SK-N-SH (cell line): Measurements from ENCODE around the gene TRAF1. TPM values are rescaled to one million over a fixed set of nuclear protein-coding genes. Genes with fewer than 3 reads are reported as not detected.
A peak's percentile ranks its signal among the peaks of the same experiment; 100 is the strongest.

ENCODE experiments used
- CTCF ChIA-PET: fragments of 300-600, 350-600 bp; formaldehyde crosslinking; extraction: SDS; loops from one replicate; lab custom pipeline; 2021; lab: Yijun Ruan, JAX
- POLR2A ChIA-PET: fragments of 350-600 bp; sonication (Branson Sonifier 250); formaldehyde crosslinking; extraction: SDS; loops from one replicate; lab custom pipeline; 2020; ENCODE audit warnings: antibody characterized with exemption, inconsistent platforms; lab: Yijun Ruan, JAX
- DNase-seq: peaks from one replicate; pipeline ENCODE4 v3.0.0; 2012
- H2AFZ ChIP-seq: fragments of 200-600 bp; sonication (generic); 2 replicates; pipeline ENCODE4 v1.8.1; 2016; ENCODE audit warnings: antibody characterized with exemption, mild to moderate bottlenecking, low read depth
- H3F3A ChIP-seq: fragments of 200-600 bp; sonication (generic); replicated peaks from 2 replicates; pipeline ENCODE3; 2016; ENCODE audit warnings: antibody characterized with exemption, mild to moderate bottlenecking; ENCODE audit not compliant: insufficient read depth
- H3K27ac ChIP-seq, 2 experiments: fragments of 200-500 bp in 1 of 2; fragments of 200-600 bp in 1 of 2; sonication (Bioruptor generic) in 1 of 2; sonication (generic), shearing (Covaris generic) in 1 of 2; 2 replicates each; pipeline versions ENCODE4 v1.5.1 to v1.6.1; 2014 to 2016; ENCODE audit warnings: low read depth in 2 of 2, inconsistent platforms in 1 of 2, low read length in 1 of 2, mild to moderate bottlenecking in 1 of 2, mixed read lengths in 1 of 2
- H3K27me3 ChIP-seq: fragments of 200-600 bp; sonication (generic), shearing (Covaris generic); 2 replicates; pipeline ENCODE4 v1.6.1; 2016; ENCODE audit warnings: mixed run types; ENCODE audit not compliant: insufficient read depth
- H3K36me3 ChIP-seq, 2 experiments: fragments of 200-500 bp in 1 of 2; fragments of 200-600 bp in 1 of 2; sonication (Bioruptor generic) in 1 of 2; sonication (generic) in 1 of 2; replicated peaks in 1 of 2; 2 replicates each; pipeline versions ENCODE3 to v1.5.1; 2014 to 2016; ENCODE audit warnings: low read length in 1 of 2, mild to moderate bottlenecking in 1 of 2; ENCODE audit not compliant: insufficient read depth in 2 of 2, control insufficient read depth in 1 of 2
- H3K4me1 ChIP-seq, 2 experiments: fragments of 200-500 bp in 1 of 2; fragments of 200-600 bp in 1 of 2; sonication (Bioruptor generic) in 1 of 2; sonication (generic), shearing (Covaris generic) in 1 of 2; 2 replicates each; pipeline versions ENCODE4 v1.5.1 to v1.6.1; 2014 to 2016; ENCODE audit warnings: low read depth in 1 of 2, low read length in 1 of 2, mixed run types in 1 of 2; ENCODE audit not compliant: insufficient read depth in 2 of 2, control insufficient read depth in 1 of 2
- H3K4me2 ChIP-seq: fragments of 200-600 bp; sonication (generic), shearing (Covaris generic); 2 replicates; pipeline ENCODE4 v1.6.1; 2017; ENCODE audit warnings: mixed run types
- H3K4me3 ChIP-seq, 2 experiments: fragments of 200-500 bp in 1 of 2; fragments of 200-600 bp in 1 of 2; sonication (Bioruptor generic) in 1 of 2; sonication (generic), shearing (Covaris generic) in 1 of 2; 2 replicates each; pipeline versions ENCODE4 v1.5.1 to v1.8.1; 2014 to 2016; ENCODE audit warnings: low read depth in 2 of 2, inconsistent platforms in 1 of 2, low read length in 1 of 2, mild to moderate bottlenecking in 1 of 2, mixed read lengths in 1 of 2, moderate library complexity in 1 of 2
- H3K79me2 ChIP-seq: fragments of 200-600 bp; sonication (generic); 2 replicates; pipeline ENCODE4 v1.8.1; 2017; ENCODE audit warnings: mild to moderate bottlenecking; ENCODE audit not compliant: insufficient read depth
- H3K9ac ChIP-seq: fragments of 200-600 bp; sonication (generic); 2 replicates; pipeline ENCODE4 v1.6.1; 2017; ENCODE audit warnings: mixed run types
- H3K9me2 ChIP-seq: fragments of 200-600 bp; sonication (generic); 2 replicates; pipeline ENCODE4 v1.6.1; 2017; ENCODE audit warnings: mixed run types
- H3K9me3 ChIP-seq: fragments of 200-600 bp; sonication (generic); 2 replicates; pipeline ENCODE4 v1.6.1; 2017; ENCODE audit warnings: mixed run types, mild to moderate bottlenecking, moderate library complexity
- H4K20me1 ChIP-seq: fragments of 200-600 bp; sonication (generic); 2 replicates; pipeline ENCODE4 v1.6.1; 2017; ENCODE audit warnings: mild to moderate bottlenecking, mixed run types; ENCODE audit not compliant: insufficient read depth
- CTCF ChIP-seq: fragments of 200-600 bp; sonication (generic); IDR thresholded peaks from 2 replicates; pipeline ENCODE4 v1.6.1; 2017; ENCODE audit warnings: antibody characterized with exemption, mild to moderate bottlenecking, moderate library complexity
- ELF1 ChIP-seq: IDR thresholded peaks from 2 replicates; pipeline ENCODE4 v1.4.0; 2012
- EZH2phosphoT487 ChIP-seq: fragments of 200-600 bp; sonication (generic); IDR thresholded peaks from 2 replicates; pipeline ENCODE4 v1.6.1; 2017; ENCODE audit warnings: low read depth, mixed run types, mild to moderate bottlenecking, antibody characterized with exemption, moderate library complexity, borderline replicate concordance
- FOSL2 ChIP-seq: IDR thresholded peaks from 2 replicates; pipeline ENCODE4 v1.4.0; 2012; ENCODE audit warnings: low read depth, mild to moderate bottlenecking, moderate library complexity, borderline replicate concordance
- FOXM1 ChIP-seq: IDR thresholded peaks from 2 replicates; pipeline ENCODE4 v1.4.0; 2012; ENCODE audit warnings: low read depth, mild to moderate bottlenecking
- GABPA ChIP-seq: IDR thresholded peaks from 2 replicates; pipeline ENCODE4 v1.4.0; 2012; ENCODE audit warnings: low read depth, mild to moderate bottlenecking
- GATA2 ChIP-seq: sonication (generic); formaldehyde crosslinking; IDR thresholded peaks from 2 replicates; pipeline ENCODE4 v1.5.0; 2020; ENCODE audit warnings: mild to moderate bottlenecking, missing genetic modification reagents
- IRF3 ChIP-seq: fragments of 150-350 bp; IDR thresholded peaks from 2 replicates; pipeline ENCODE4 v1.6.1; 2016; ENCODE audit warnings: mild to moderate bottlenecking, low read depth, low read length
- JUND ChIP-seq: IDR thresholded peaks from 2 replicates; pipeline ENCODE4 v1.4.0; 2012
- MAX ChIP-seq: IDR thresholded peaks from 2 replicates; pipeline ENCODE4 v1.4.0; 2012; ENCODE audit warnings: low read depth
- NRF1 ChIP-seq: IDR thresholded peaks from 2 replicates; pipeline ENCODE4 v1.6.1; 2012; ENCODE audit warnings: low read depth, mild to moderate bottlenecking, low read length
- RAD21 ChIP-seq: IDR thresholded peaks from 2 replicates; pipeline ENCODE4 v1.6.1; 2012; ENCODE audit warnings: mild to moderate bottlenecking, low read length
- RCOR1 ChIP-seq: fragments of 150-350 bp; IDR thresholded peaks from 2 replicates; pipeline ENCODE4 v1.6.1; 2017; ENCODE audit warnings: antibody characterized with exemption, low read length
- REST ChIP-seq: IDR thresholded peaks from 2 replicates; pipeline ENCODE4 v1.6.1; 2012; ENCODE audit warnings: mild to moderate bottlenecking, low read depth, low read length, moderate library complexity
- RFX5 ChIP-seq: IDR thresholded peaks from 2 replicates; pipeline ENCODE4 v1.6.1; 2012; ENCODE audit warnings: mild to moderate bottlenecking, improper control_type of control experiment, low read length
- SIN3A ChIP-seq: IDR thresholded peaks from 2 replicates; pipeline ENCODE4 v1.6.1; 2012; ENCODE audit warnings: low read depth, mild to moderate bottlenecking, low read length, moderate library complexity, borderline replicate concordance
- SMC3 ChIP-seq: IDR thresholded peaks from 2 replicates; pipeline ENCODE4 v1.6.1; 2012; ENCODE audit warnings: low read depth, low read length, improper control_type of control experiment
- TCF12 ChIP-seq: IDR thresholded peaks from 2 replicates; pipeline ENCODE4 v1.4.0; 2012
- YY1 ChIP-seq: IDR thresholded peaks from 2 replicates; pipeline ENCODE4 v1.4.0; 2012; ENCODE audit warnings: low read depth, mild to moderate bottlenecking
- WGBS: methylation state at CpG from one replicate; pipeline ENCODE4 v1.1.6; 2017; ENCODE audit warnings: low lambda C conversion rate; 5-methylcytosine and 5-hydroxymethylcytosine counted together
- polyA plus RNA-seq, 3 experiments: library from polyadenylated mRNA; depleted of rRNA; stranded (reverse); fragments of >200 nt; gene quantifications; 2 replicates each; pipeline ENCODE4 v1.2.3, GENCODE V29; 2012

Gene TRAF1
- polyA plus RNA-seq (2012; rRNA removed), result 1.2 and 1.5 TPM in 2 replicates
- polyA plus RNA-seq (2012; cell fraction: cytosol; rRNA removed), result 0.54 and 0.84 TPM in 2 replicates
- 3.0 and 3.6 TPM in 2 replicates for polyA plus RNA-seq (2012; cell fraction: nucleus; rRNA removed)

GRCh38 chr9:120926397-120926928 lies at the start of gene TRAF1:
Gene TRAF1 (minus strand): TSS chr9:120926796. CDS start chr9:120926075, 721 bp downstream.
- H3K4me2 ChIP-seq, result peak within 1 kb of the TSS; percentile 62
- TF ChIP-seq GATA2 (CRISPR knock-in tag) (no peak), FOXM1 (no peak), GABPA (no peak), ELF1 (no peak), FOSL2 (no peak), EZH2phosphoT487 (no peak), CTCF (no peak), REST (no peak), IRF3 (no peak), YY1 (no peak), SIN3A (no peak), NRF1 (no peak), JUND (no peak), RAD21 (no peak), RCOR1 (no peak), MAX (no peak), RFX5 (no peak), SMC3 (no peak), TCF12 (no peak)
- TF ChIP-seq, all 33 proteins: peak for 0
- no peak for DNase-seq
- no peaks in the 10 kb centered on the region for H3K79me2 ChIP-seq
- CTCF ChIA-PET, result interaction anchor here (6.3 kb wide), 1 partner anchor 9 kb away, joined by 42 read pairs; no protein-coding TSS in a partner anchor
- peaks cover 23 to 35% of the 10 kb centered on the region in 2 experiments for H3K4me1 ChIP-seq
- H3K9ac ChIP-seq, result peak within 1 kb of the TSS; percentile 61
- H3K4me3 ChIP-seq, result no peak within 1 kb of the TSS
- H3K27ac ChIP-seq, result peak within 1 kb of the TSS in 1 of 2 experiments; percentile 63; a peak in 2 of 4 replicates
- peaks cover 15% of the 10 kb centered on the region for H3F3A ChIP-seq
- H2AFZ ChIP-seq, result peak within 1 kb of the TSS; percentile 69
- no peaks in the 10 kb centered on the region for H3K27me3 ChIP-seq
- H4K20me1 ChIP-seq, result no peaks in the 10 kb centered on the region
- 82% methylated on average over 6 of the region's 6 CpGs for WGBS
- no peaks in the 10 kb centered on the region for H3K9me3 ChIP-seq
- POLR2A ChIA-PET, result no interaction called here
- H3K36me3 ChIP-seq, result no peaks in the 10 kb centered on the region
- no peaks in the 10 kb centered on the region for H3K9me2 ChIP-seq
